ENCODE data around the gene UBE2D3.

Gene UBE2D3

GRCh38 chr4:102849579-102850104 lies 22.3 kb upstream of the UBE2D3 start:
- TF ChIP-seq CTCF (conservative IDR thresholded peaks at IDR 0.05) (no peak), ZFX (IDR thresholded peaks at IDR 0.05) (no peak)
- no peak overlapping the region for H3K27ac ChIP-seq

GRCh38 chr4:102847687-102848086 lies 20.3 kb upstream of the UBE2D3 start:
- no peak overlapping the region for H3K27ac ChIP-seq
- no peak for TF ChIP-seq ZFX (IDR thresholded peaks at IDR 0.05)
- TF ChIP-seq CTCF (conservative IDR thresholded peaks at IDR 0.05), result no peak

- no peak overlapping the region for H3K27ac ChIP-seq
- TF ChIP-seq CTCF (conservative IDR thresholded peaks at IDR 0.05), result no peak
Measured at GRCh38 chr4:102843938-102844337, 16.6 kb upstream of the UBE2D3 start.

- H3K27ac ChIP-seq, result no peak overlapping the region
- no peak for TF ChIP-seq CTCF (conservative IDR thresholded peaks at IDR 0.05)
- no peak for TF ChIP-seq ZFX (IDR thresholded peaks at IDR 0.05)
Measured at GRCh38 chr4:102843273-102843672, 15.9 kb upstream of the UBE2D3 start.

GRCh38 chr4:102842367-102842766 lies 15.0 kb upstream of the UBE2D3 start:
- H3K27ac ChIP-seq, result no peak overlapping the region
- TF ChIP-seq CTCF (conservative IDR thresholded peaks at IDR 0.05) (no peak), ZFX (IDR thresholded peaks at IDR 0.05) (no peak)

DNA sequence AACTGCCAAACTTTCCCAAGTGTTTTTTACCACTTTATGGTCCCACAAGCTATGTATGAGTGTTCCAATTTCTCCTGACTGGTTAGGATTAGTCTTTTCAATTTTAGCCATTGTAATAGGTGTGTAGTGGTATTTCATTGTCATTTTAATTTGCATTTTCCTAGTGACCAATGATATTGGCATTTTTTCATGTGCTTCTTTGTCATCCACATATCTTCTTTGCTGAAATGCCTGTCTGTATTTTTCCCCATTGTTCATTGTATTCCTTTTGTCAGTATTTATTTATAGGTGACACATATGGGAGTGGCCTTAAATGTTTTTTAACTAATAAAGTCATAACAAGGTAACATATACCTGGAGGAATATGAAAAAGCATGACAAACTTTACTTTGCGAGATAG lies 9.2 kb upstream of the UBE2D3 start:
- no peak for TF ChIP-seq ZFX (IDR thresholded peaks at IDR 0.05)
- TF ChIP-seq CTCF (conservative IDR thresholded peaks at IDR 0.05), result no peak
- H3K27ac ChIP-seq, result no peak overlapping the region

GRCh38 chr4:102832667-102833066 lies 5.3 kb upstream of the UBE2D3 start:
- H3K27ac ChIP-seq, result no peak overlapping the region
- TF ChIP-seq CTCF (conservative IDR thresholded peaks at IDR 0.05) (no peak), ZFX (IDR thresholded peaks at IDR 0.05) (no peak)
